GM19463 (cell line): ENCODE data around the gene BRIX1.
"Not testable (repeated sequence)": the region's sequence is repeated elsewhere in the genome, so short reads cannot be mapped to it uniquely, and the experiment has no call there.

ENCODE experiments used
- ATAC-seq: cut with Tn5 transposase; IDR thresholded peaks from one replicate; pipeline ENCODE4 v1.9.1; 2021; ENCODE audit warnings: mild to moderate bottlenecking, moderate library complexity; ENCODE audit not compliant: unreplicated experiment

Gene BRIX1

GRCh38 chr5:34913072-34913471 is 2.4 kb upstream of the BRIX1 start:
- ATAC-seq = no peak

- peak; percentile 6 for ATAC-seq
These were observed 806 bp upstream of the BRIX1 start for GRCh38 chr5:34914671-34915138.

GRCh38 chr5:34915856-34916192 is 313 bp downstream of the BRIX1 start:
- ATAC-seq = peak; percentile 5

- ATAC-seq = no peak
These were observed 1.0 kb downstream of the BRIX1 start for GRCh38 chr5:34916518-34916917.

GRCh38 chr5:34918025-34918424 is 2.5 kb downstream of the BRIX1 start:
- ATAC-seq = no peak

- ATAC-seq = no peak
These were observed 3.6 kb downstream of the BRIX1 start for GRCh38 chr5:34919077-34919476.

GRCh38 chr5:34923256-34923655 is 7.7 kb downstream of the BRIX1 start:
- ATAC-seq = not testable (repeated sequence)

- peak; percentile 79 for ATAC-seq
These were observed 8.4 kb downstream of the BRIX1 start for GRCh38 chr5:34923694-34924461.

- no peak for ATAC-seq
These were observed 8.9 kb downstream of the BRIX1 start for GRCh38 chr5:34924462-34924765.

GRCh38 chr5:34926318-34926888 is 10.9 kb downstream of the BRIX1 start:
- no peak for ATAC-seq

- ATAC-seq = no peak
These were observed 12.3 kb downstream of the BRIX1 start for GRCh38 chr5:34927785-34928184.

- ATAC-seq = no peak
These were observed 12.8 kb downstream of the BRIX1 start for GRCh38 chr5:34928267-34928666.

- peak; percentile 76 for ATAC-seq
These were observed 13.7 kb downstream of the BRIX1 start, which contains the start of gene DNAJC21 for GRCh38 chr5:34929134-34929719. Gene DNAJC21 (plus strand): TSS chr5:34929559. CDS start chr5:34929820, 261 bp downstream.

GRCh38 chr5:34929720-34930461 is 14.4 kb downstream of the BRIX1 start:
- peak; percentile 65 for ATAC-seq

- no peak for ATAC-seq
These were observed 14.9 kb downstream of the BRIX1 start for GRCh38 chr5:34930462-34930844.

- ATAC-seq = no peak
These were observed 15.4 kb downstream of the BRIX1 start for GRCh38 chr5:34930870-34931269.

- no peak for ATAC-seq
These were observed 17.4 kb downstream of the BRIX1 start for GRCh38 chr5:34932947-34933346.

- no peak for ATAC-seq
These were observed 26.4 kb downstream of the BRIX1 start for GRCh38 chr5:34941936-34942335.

GRCh38 chr5:34944044-34944443 is 28.5 kb downstream of the BRIX1 start:
- no peak for ATAC-seq

GRCh38 chr5:34944460-34945047 is 29.0 kb downstream of the BRIX1 start:
- ATAC-seq = no peak

- no peak for ATAC-seq
These were observed 41.8 kb downstream of the BRIX1 start for GRCh38 chr5:34957321-34957720.
